HCT116 (cell line): ENCODE results near the gene LRRC66. TPM values are rescaled to one million over a fixed set of nuclear protein-coding genes. Genes with fewer than 3 reads are reported as not detected.

Source experiments
- ATAC-seq: fragments of 200-7000 bp; cut with Tn5 transposase; 2 replicates; pipeline ENCODE4 v1.9.1; 2020; ENCODE audit warnings: mild to moderate bottlenecking, moderate library complexity
- BruUV-seq: library from RNA; stranded (reverse); fragments of 400-500 nt; replicated peaks from 2 replicates; lab custom pipeline; 2021; lab: Mats Ljungman, UMichigan
- CTCF ChIA-PET: fragments of 300-600 bp; sonication (Branson Sonifier 250); formaldehyde crosslinking; loops from one replicate; lab custom pipeline; 2021; ENCODE audit warnings: antibody characterized with exemption; lab: Charles Lee
- POLR2A ChIA-PET: fragments of 300-600, 350-600 bp; sonication (Branson Sonifier 250); formaldehyde crosslinking; loops from one replicate; lab custom pipeline; 2021; ENCODE audit warnings: antibody characterized with exemption; lab: Charles Lee
- RAD21 ChIA-PET, 2 experiments: fragments of 300-600 bp; sonication (Branson Sonifier 250); formaldehyde crosslinking; loops; one replicate each; lab custom pipeline; 2023; ENCODE audit warnings: low total read pairs in 2 of 2; ENCODE audit not compliant: uncharacterized antibody in 2 of 2, unreplicated experiment in 2 of 2, low non-redundant PET in 1 of 2; lab: Charles Lee
- DNase-seq: peaks from one replicate; pipeline ENCODE4 v3.0.0-alpha.2; 2010; ENCODE audit warnings: low read depth, low spot score
- H2AFZ ChIP-seq: fragments of 200-600 bp; shearing (Covaris generic), sonication (generic); 2 replicates; pipeline ENCODE4 v1.6.1; 2017; ENCODE audit warnings: low read depth, mixed run types, mixed read lengths, antibody characterized with exemption, low read length; ENCODE audit not compliant: poor library complexity, severe bottlenecking
- H3K27ac ChIP-seq: 2 replicates; pipeline ENCODE4 v1.5.1; 2012; ENCODE audit warnings: low read depth, low read length
- H3K27me3 ChIP-seq: fragments of 200-600 bp; sonication (generic); 2 replicates; pipeline ENCODE4 v1.6.1; 2016; ENCODE audit warnings: mixed run types, low read length, mixed read lengths; ENCODE audit not compliant: insufficient read depth
- H3K36me3 ChIP-seq, 2 experiments: fragments of 200-500 bp in 1 of 2; fragments of 200-600 bp in 1 of 2; sonication (Bioruptor generic) in 1 of 2; sonication (generic) in 1 of 2; 2 replicates each; pipeline versions ENCODE4 v1.5.1 to v1.6.1; 2014 to 2016; ENCODE audit warnings: low read length in 2 of 2, inconsistent platforms in 1 of 2, mixed read lengths in 1 of 2, mixed run types in 1 of 2; ENCODE audit not compliant: insufficient read depth in 2 of 2, control insufficient read depth in 1 of 2
- H3K4me1 ChIP-seq, 2 experiments: fragments of 200-600 bp in 1 of 2; sonication (generic) in 1 of 2; 2 replicates each; pipeline versions ENCODE4 v1.5.1 to v1.6.1; 2012 to 2017; ENCODE audit warnings: low read length in 2 of 2, inconsistent platforms in 1 of 2, mild to moderate bottlenecking in 1 of 2, mixed read lengths in 1 of 2, mixed run types in 1 of 2, moderate library complexity in 1 of 2; ENCODE audit not compliant: insufficient read depth in 2 of 2, control insufficient read depth in 1 of 2
- H3K4me2 ChIP-seq: fragments of 200-600 bp; sonication (generic); 2 replicates; pipeline ENCODE4 v1.6.1; 2017; ENCODE audit warnings: mixed run types, low read length, mixed read lengths
- H3K4me3 ChIP-seq, 2 experiments: fragments of 200-600 bp in 1 of 2; sonication (generic) in 1 of 2; replicated peaks in 1 of 2; 2 replicates each; pipeline ENCODE4 v1.5.1; 2011 to 2016; ENCODE audit warnings: low read length in 2 of 2, control low read depth in 1 of 2, low read depth in 1 of 2, mild to moderate bottlenecking in 1 of 2, mixed read lengths in 1 of 2, mixed run types in 1 of 2
- H3K79me2 ChIP-seq: fragments of 200-600 bp; sonication (generic); 2 replicates; pipeline ENCODE4 v1.6.1; 2017; ENCODE audit warnings: mild to moderate bottlenecking, mixed run types, low read length, moderate library complexity, mixed read lengths; ENCODE audit not compliant: insufficient read depth
- H3K9ac ChIP-seq: fragments of 200-600 bp; sonication (generic); 2 replicates; pipeline ENCODE4 v1.6.1; 2016; ENCODE audit warnings: low read length, mixed read lengths
- H3K9me2 ChIP-seq: fragments of 200-600 bp; sonication (generic), shearing (Covaris generic); 2 replicates; pipeline ENCODE4 v1.6.1; 2017; ENCODE audit warnings: mixed run types, mild to moderate bottlenecking, moderate library complexity; ENCODE audit not compliant: insufficient read depth
- H3K9me3 ChIP-seq, 2 experiments: fragments of 200-500 bp in 1 of 2; fragments of 200-600 bp in 1 of 2; sonication (Bioruptor generic) in 1 of 2; sonication (generic) in 1 of 2; 2 replicates each; pipeline ENCODE4 v1.6.1; 2014 to 2017; ENCODE audit warnings: low read length in 2 of 2, mixed read lengths in 2 of 2, inconsistent platforms in 1 of 2, low read depth in 1 of 2, mild to moderate bottlenecking in 1 of 2, mixed run types in 1 of 2, moderate library complexity in 1 of 2; ENCODE audit not compliant: control insufficient read depth in 1 of 2, insufficient read depth in 1 of 2
- H4K20me1 ChIP-seq: fragments of 200-600 bp; sonication (generic), shearing (Covaris generic); 2 replicates; pipeline ENCODE4 v1.6.1; 2017; ENCODE audit warnings: mixed run types, mild to moderate bottlenecking, moderate library complexity; ENCODE audit not compliant: insufficient read depth
- CBX3 ChIP-seq: IDR thresholded peaks from 2 replicates; pipeline ENCODE4 v1.6.1; 2012; ENCODE audit warnings: low read depth
- CEBPB ChIP-seq: IDR thresholded peaks from 2 replicates; pipeline ENCODE4 v1.6.1; 2012; ENCODE audit warnings: low read depth
- EGR1 ChIP-seq: IDR thresholded peaks from 2 replicates; pipeline ENCODE4 v1.6.1; 2012; ENCODE audit warnings: low read depth
- ELF1 ChIP-seq: IDR thresholded peaks from 2 replicates; pipeline ENCODE4 v1.6.1; 2012; ENCODE audit warnings: low read depth, borderline replicate concordance
- EZH2phosphoT487 ChIP-seq: fragments of 200-600 bp; IDR thresholded peaks from 2 replicates; pipeline ENCODE4 v1.6.1; 2018; ENCODE audit warnings: antibody characterized with exemption, borderline replicate concordance
- JUND ChIP-seq: IDR thresholded peaks from 2 replicates; pipeline ENCODE4 v1.6.1; 2012
- MAX ChIP-seq: IDR thresholded peaks from 2 replicates; pipeline ENCODE4 v1.6.1; 2012
- POLR2A ChIP-seq: IDR thresholded peaks from 2 replicates; pipeline ENCODE4 v1.7.0; 2011; ENCODE audit warnings: borderline replicate concordance; ENCODE audit not compliant: insufficient read depth, insufficient read length; ENCODE audit errors: extremely low read depth
- POLR2AphosphoS5 ChIP-seq: IDR thresholded peaks from 2 replicates; pipeline ENCODE4 v1.6.1; 2011; ENCODE audit warnings: mild to moderate bottlenecking, low read depth, low read length, moderate library complexity
- RAD21 ChIP-seq: IDR thresholded peaks from 2 replicates; pipeline ENCODE4 v1.6.1; 2012; ENCODE audit warnings: low read depth, mild to moderate bottlenecking
- REST ChIP-seq: IDR thresholded peaks from 2 replicates; pipeline ENCODE4 v1.6.1; 2012; ENCODE audit warnings: low read depth
- SP1 ChIP-seq: IDR thresholded peaks from 2 replicates; pipeline ENCODE4 v1.6.1; 2012; ENCODE audit warnings: low read depth
- SRF ChIP-seq: IDR thresholded peaks from 2 replicates; pipeline ENCODE4 v1.6.1; 2012; ENCODE audit warnings: low read depth
- YY1 ChIP-seq: IDR thresholded peaks from 2 replicates; pipeline ENCODE4 v1.6.1; 2011; ENCODE audit warnings: low read length, low read depth, moderate library complexity, mild to moderate bottlenecking; ENCODE audit not compliant: insufficient replicate concordance; ENCODE audit errors: extremely low read depth
- ZBTB33 ChIP-seq: IDR thresholded peaks from 2 replicates; pipeline ENCODE4 v1.6.1; 2011; ENCODE audit warnings: mild to moderate bottlenecking, low read length, moderate library complexity; ENCODE audit not compliant: insufficient replicate concordance; ENCODE audit errors: extremely low read depth
- ZFX ChIP-seq: fragments of 450-650 bp; IDR thresholded peaks from 2 replicates; pipeline ENCODE4 v1.6.1; 2017
- intact Hi-C: fragments of 100-400 bp; cut with micrococcal nuclease; formaldehyde crosslinking; loops from 2 replicates; pipeline ENCODE4 v1.10.0; 2022
- total RNA-seq: library from RNA; stranded (reverse); gene quantifications from one replicate; pipeline ENCODE4 v1.2.1, GENCODE V29; 2021; ENCODE audit not compliant: unreplicated experiment

The LRRC66 gene
- total RNA-seq, 1 experiment from 2014 or later: 0.12 TPM

- Histone ChIP-seq H3K79me2 (no peaks in the 10 kb centered on the region), H3K9me2 (no peaks in the 10 kb centered on the region), H3K27me3 (peaks cover 13% of the 10 kb centered on the region; the same call in 1 of the 2 replicates), H3K4me2 (no peak overlapping the region)
- POLR2A ChIA-PET: no interaction called here
- TF ChIP-seq CEBPB: no peak
- TF ChIP-seq JUND: no peak
- no peak for TF ChIP-seq REST
- no peak for TF ChIP-seq POLR2AphosphoS5
- no peak for TF ChIP-seq SRF
- TF ChIP-seq EGR1: no peak
- TF ChIP-seq MAX: no peak
- TF ChIP-seq POLR2A: no peak
- TF ChIP-seq ZFX: no peak
- TF ChIP-seq ELF1: no peak
- TF ChIP-seq EZH2phosphoT487: no peak
- no peak for TF ChIP-seq RAD21
- no peak for TF ChIP-seq ZBTB33
- no peak for TF ChIP-seq YY1
- no peak for TF ChIP-seq CBX3
- no peak for TF ChIP-seq SP1
- TF ChIP-seq, all 23 proteins: peak for 0
- H3K9ac ChIP-seq: no peak overlapping the region
- CTCF ChIA-PET: no interaction called here
- no peaks in the 10 kb centered on the region for H4K20me1 ChIP-seq
- no peak overlapping the region for H3K4me3 ChIP-seq
- H3K9me3 ChIP-seq: no peaks in the 10 kb centered on the region
- BruUV-seq: no TSS peak
- intact Hi-C loops: no loop called here
- no peak overlapping the region for H2AFZ ChIP-seq
- H3K36me3 ChIP-seq: no peaks in the 10 kb centered on the region
- H3K27ac ChIP-seq: no peak overlapping the region
- DNase-seq: no peak
- no peaks in the 10 kb centered on the region for H3K4me1 ChIP-seq
- no peak for ATAC-seq
- RAD21 ChIA-PET: no interaction called here
Measured at GRCh38 chr4:52057196-52057595, 37.0 kb upstream of the LRRC66 start.
